GM19193 (cell line): ENCODE data around the gene LRCH1.

ENCODE experiments used
- POLR2A ChIP-seq: IDR thresholded peaks from 4 replicates; pipeline ENCODE4 v1.6.1; 2011; ENCODE audit not compliant: insufficient read depth, insufficient read length; ENCODE audit errors: extremely low read depth

Gene LRCH1

GRCh38 chr13:46682707-46683106, 129.7 kb downstream of the LRCH1 start:
- no peak for TF ChIP-seq POLR2A

- no peak for TF ChIP-seq POLR2A
These were observed 130.8 kb downstream of the LRCH1 start for GRCh38 chr13:46683676-46684260.

GRCh38 chr13:46684287-46685001, 131.5 kb downstream of the LRCH1 start:
- TF ChIP-seq POLR2A = no peak

GRCh38 chr13:46685006-46685730, 132.2 kb downstream of the LRCH1 start:
- no peak for TF ChIP-seq POLR2A

- TF ChIP-seq POLR2A = no peak
These were observed 133.2 kb downstream of the LRCH1 start for GRCh38 chr13:46686171-46686570.

- TF ChIP-seq POLR2A = no peak
These were observed 134.8 kb downstream of the LRCH1 start for GRCh38 chr13:46687810-46688209.

GRCh38 chr13:46688306-46688705, 135.3 kb downstream of the LRCH1 start:
- no peak for TF ChIP-seq POLR2A

- no peak for TF ChIP-seq POLR2A
These were observed 145.0 kb downstream of the LRCH1 start for GRCh38 chr13:46698014-46698413.

- no peak for TF ChIP-seq POLR2A
These were observed 146.0 kb downstream of the LRCH1 start for GRCh38 chr13:46698910-46699460.

GRCh38 chr13:46712524-46712923, 159.6 kb downstream of the LRCH1 start:
- TF ChIP-seq POLR2A = no peak

- no peak for TF ChIP-seq POLR2A
These were observed 162.4 kb downstream of the LRCH1 start for GRCh38 chr13:46715363-46715762.

- no peak for TF ChIP-seq POLR2A
These were observed 163.9 kb downstream of the LRCH1 start for GRCh38 chr13:46716821-46717220.

GRCh38 chr13:46717275-46717674, 164.3 kb downstream of the LRCH1 start:
- no peak for TF ChIP-seq POLR2A

- TF ChIP-seq POLR2A = no peak
These were observed 164.9 kb downstream of the LRCH1 start for GRCh38 chr13:46717856-46718255.

GRCh38 chr13:46720189-46720588, 167.2 kb downstream of the LRCH1 start:
- no peak for TF ChIP-seq POLR2A
